Sigmoid colon (tissue), 7 donors: Measurements from ENCODE around the gene ADO. TPM values are rescaled to one million over a fixed set of nuclear protein-coding genes. Genes with fewer than 3 reads are reported as not detected.

Experiments
- DNase-seq: peaks from one replicate; pipeline ENCODE4 v3.0.0-alpha.2; 2019
- H3K27ac ChIP-seq, 4 donors: fragments of 200-600 bp; sonication (generic); one replicate each; pipeline ENCODE4 v1.5.1; 2016 to 2019; ENCODE audit warnings: mild to moderate bottlenecking in 1 of 4
- H3K27me3 ChIP-seq, 3 donors: fragments of 200-600 bp; sonication (generic); one replicate each; pipeline ENCODE4 v1.5.1; 2019; ENCODE audit warnings: mild to moderate bottlenecking in 1 of 3
- H3K36me3 ChIP-seq, 4 donors: fragments of 200-600 bp; sonication (generic); one replicate each; pipeline ENCODE4 v1.5.1; 2016 to 2019
- H3K4me1 ChIP-seq, 4 donors: fragments of 200-600 bp; sonication (generic); one replicate each; pipeline ENCODE4 v1.5.1; 2017 to 2019
- H3K4me3 ChIP-seq, 4 donors: fragments of 200-600 bp; sonication (generic); one replicate each; pipeline ENCODE4 v1.5.1; 2017 to 2019; ENCODE audit warnings: mild to moderate bottlenecking in 2 of 4, moderate library complexity in 1 of 4
- H3K9me3 ChIP-seq, 4 donors: fragments of 200-600 bp in 3 of 4; sonication (generic) in 3 of 4; one replicate each; pipeline versions ENCODE4 v1.5.1 to v1.6.1; 2013 to 2019
- EP300 ChIP-seq, 4 donors: sonication (generic); formaldehyde crosslinking; IDR thresholded peaks; one replicate each; pipeline ENCODE4 v1.6.1; 2017; ENCODE audit warnings: antibody characterized with exemption in 4 of 4
- POLR2A ChIP-seq, 2 donors: fragments of 450-650 bp; IDR thresholded peaks; one replicate each; pipeline ENCODE4 v1.6.1; 2016; ENCODE audit warnings: antibody characterized with exemption in 2 of 2, mild to moderate bottlenecking in 2 of 2, moderate library complexity in 2 of 2
- POLR2AphosphoS5 ChIP-seq, 4 donors: sonication (generic); formaldehyde crosslinking; IDR thresholded peaks; one replicate each; pipeline ENCODE4 v1.6.1; 2017; ENCODE audit warnings: antibody characterized with exemption in 4 of 4
- WGBS, 2 donors: extraction: QIAGEN DNeasy Blood & Tissue Kit; methylation state at CpG; one replicate each; pipeline ENCODE4 v1.1.7; 2013; 5-methylcytosine and 5-hydroxymethylcytosine counted together
- intact Hi-C: fragments of 100-400 bp; cut with DNase I; formaldehyde crosslinking; loops from one replicate; pipeline ENCODE4 v1.15.1; 2023
- polyA plus RNA-seq, 3 donors: library from polyadenylated mRNA; stranded (reverse); fragments of 200-250 nt; gene quantifications; one replicate each; pipeline ENCODE4 v1.2.3, GENCODE V29; 2013
- total RNA-seq, 4 donors: library from RNA; depleted of rRNA; stranded (reverse); fragments of >200 nt; gene quantifications; one replicate each; pipeline ENCODE4 v1.1.0, GENCODE V29; 2016
- TF ChIP-seq, protein P1 (sequence below), 4 experiments: fragments of 450-650 bp in 3 of 4; fragments of 200-600 bp in 1 of 4; IDR thresholded peaks; one replicate each; pipeline ENCODE4 v1.5.1; 2016 to 2019; ENCODE audit warnings: antibody characterized with exemption in 4 of 4, mild to moderate bottlenecking in 3 of 4, moderate library complexity in 2 of 4
- donor health status: healthy with polysubstance abuse.
- donor health status: Bipolar disorder and iron deficiency.
- donor health status: healthy.

ADO gene
- total and polyA plus RNA-seq, 7 donors, result 5.4 to 18.9 (median 13.0) TPM

DNA sequence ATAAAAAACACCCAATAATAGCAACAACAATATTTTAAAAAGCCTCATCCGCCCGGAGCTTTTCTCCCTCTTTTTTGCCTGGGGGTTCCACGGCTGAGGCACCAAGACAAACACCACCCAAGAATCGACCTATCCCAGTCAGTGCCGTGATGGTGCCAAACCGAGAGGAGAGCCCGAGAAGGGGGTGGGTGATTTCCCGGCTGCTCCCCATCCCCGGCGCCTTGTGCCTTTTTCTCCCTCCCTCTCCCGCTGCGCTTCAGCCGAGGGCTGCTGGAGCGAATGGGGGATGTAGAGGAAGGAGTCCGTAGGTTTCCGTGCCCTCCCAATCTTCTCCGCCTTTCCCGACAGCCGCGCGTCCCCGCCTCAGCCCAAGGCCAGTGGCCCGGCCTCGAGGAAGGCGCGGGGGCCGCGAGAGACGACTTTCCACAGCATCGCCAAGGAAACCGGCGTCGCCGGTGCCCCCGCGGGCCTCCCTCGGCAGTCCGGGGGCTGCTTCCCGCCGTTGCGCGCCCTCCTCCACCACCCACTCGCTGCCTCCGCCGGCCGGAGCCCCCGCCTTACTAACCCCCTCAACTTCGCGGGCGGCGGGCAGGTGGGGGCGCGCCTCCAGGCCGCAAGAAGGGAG is 10.3 kb downstream of the ADO start:
- Histone ChIP-seq H3K4me1 (peaks cover 0 to 41% (median 38%) of the 10 kb centered on the region in 4 donors), H3K27me3 (peaks cover 13 to 37% (median 23%) of the 10 kb centered on the region in 3 donors), H3K9me3 (no peaks in the 10 kb centered on the region), H3K27ac (peak overlapping the region in 1 of 4 donors; percentile 95), H3K36me3 (peaks cover 0 to 7% (median 0%) of the 10 kb centered on the region in 4 donors), H3K4me3 (peak overlapping the region; percentile 64 to 88 (median 78))
- intact Hi-C loops, result loop anchor here (5.0 kb wide), 2 partner anchors 223 to 342 kb away; no protein-coding TSS in a partner anchor
- no peak for DNase-seq
- TF ChIP-seq POLR2AphosphoS5 (IDR thresholded peaks at IDR 0.05) (no peak), POLR2A (IDR thresholded peaks at IDR 0.05) (no peak), EP300 (IDR thresholded peaks at IDR 0.05) (no peak)
- TF ChIP-seq, protein P1, sequence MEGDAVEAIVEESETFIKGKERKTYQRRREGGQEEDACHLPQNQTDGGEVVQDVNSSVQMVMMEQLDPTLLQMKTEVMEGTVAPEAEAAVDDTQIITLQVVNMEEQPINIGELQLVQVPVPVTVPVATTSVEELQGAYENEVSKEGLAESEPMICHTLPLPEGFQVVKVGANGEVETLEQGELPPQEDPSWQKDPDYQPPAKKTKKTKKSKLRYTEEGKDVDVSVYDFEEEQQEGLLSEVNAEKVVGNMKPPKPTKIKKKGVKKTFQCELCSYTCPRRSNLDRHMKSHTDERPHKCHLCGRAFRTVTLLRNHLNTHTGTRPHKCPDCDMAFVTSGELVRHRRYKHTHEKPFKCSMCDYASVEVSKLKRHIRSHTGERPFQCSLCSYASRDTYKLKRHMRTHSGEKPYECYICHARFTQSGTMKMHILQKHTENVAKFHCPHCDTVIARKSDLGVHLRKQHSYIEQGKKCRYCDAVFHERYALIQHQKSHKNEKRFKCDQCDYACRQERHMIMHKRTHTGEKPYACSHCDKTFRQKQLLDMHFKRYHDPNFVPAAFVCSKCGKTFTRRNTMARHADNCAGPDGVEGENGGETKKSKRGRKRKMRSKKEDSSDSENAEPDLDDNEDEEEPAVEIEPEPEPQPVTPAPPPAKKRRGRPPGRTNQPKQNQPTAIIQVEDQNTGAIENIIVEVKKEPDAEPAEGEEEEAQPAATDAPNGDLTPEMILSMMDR (IDR thresholded peaks at IDR 0.05), result no peak
- 3% methylated on average over 54 of the region's 54 CpGs for WGBS, 2 donors

DNA sequence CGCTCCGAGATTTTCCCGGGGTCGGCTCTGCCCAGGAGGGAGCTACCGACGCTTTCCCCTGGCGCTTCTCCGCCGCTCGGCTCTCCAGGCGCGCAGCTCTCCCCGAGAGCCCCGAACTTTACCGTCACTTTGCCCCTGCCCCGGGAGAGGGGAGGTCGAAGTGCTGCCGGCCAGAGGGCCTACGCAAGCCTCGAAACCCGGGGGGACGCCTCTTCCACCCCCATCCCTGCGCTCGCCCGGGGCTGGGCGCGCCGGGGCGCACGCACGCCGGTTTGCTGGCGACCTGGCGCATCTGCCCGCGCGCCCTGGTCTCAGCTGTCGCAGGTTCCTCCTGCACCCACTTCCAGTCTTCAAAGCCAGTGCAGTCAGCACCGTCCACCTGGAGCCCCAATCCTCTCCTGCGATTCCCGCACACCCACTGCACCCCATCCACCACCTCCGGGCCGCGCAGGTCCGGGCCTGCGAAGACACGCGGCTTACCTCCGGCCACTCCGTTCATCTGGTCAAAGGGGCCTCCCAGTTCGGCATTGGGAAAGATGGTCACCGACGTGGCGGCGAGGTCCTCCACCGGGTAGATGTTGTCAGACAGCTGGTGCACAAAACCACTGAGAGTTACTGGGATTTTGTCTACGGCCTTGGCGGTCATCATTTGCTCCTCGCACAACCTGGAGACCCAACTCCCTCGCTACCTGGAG is 11.0 kb downstream of the ADO start:
- intact Hi-C loops, result loop anchor here (5.0 kb wide), 2 partner anchors 223 to 342 kb away; no protein-coding TSS in a partner anchor
- Histone ChIP-seq H3K27ac (peak overlapping the region; percentile 79 to 95 (median 88)), H3K9me3 (no peaks in the 10 kb centered on the region), H3K4me3 (peak overlapping the region; percentile 64 to 88 (median 78)), H3K27me3 (peaks cover 13 to 44% (median 24%) of the 10 kb centered on the region in 3 donors), H3K4me1 (peaks cover 0 to 41% (median 38%) of the 10 kb centered on the region in 4 donors), H3K36me3 (peaks cover 0 to under 1% (median 0%) of the 10 kb centered on the region in 4 donors)
- DNase-seq, result no peak
- no peak for TF ChIP-seq EP300 (IDR thresholded peaks at IDR 0.05)
- TF ChIP-seq, protein P1 (IDR thresholded peaks at IDR 0.05), result no peak
- TF ChIP-seq POLR2A (IDR thresholded peaks at IDR 0.05), result no peak
- no peak for TF ChIP-seq POLR2AphosphoS5 (IDR thresholded peaks at IDR 0.05)
- 1% methylated on average over 60 of the region's 60 CpGs for WGBS, 2 donors

DNA sequence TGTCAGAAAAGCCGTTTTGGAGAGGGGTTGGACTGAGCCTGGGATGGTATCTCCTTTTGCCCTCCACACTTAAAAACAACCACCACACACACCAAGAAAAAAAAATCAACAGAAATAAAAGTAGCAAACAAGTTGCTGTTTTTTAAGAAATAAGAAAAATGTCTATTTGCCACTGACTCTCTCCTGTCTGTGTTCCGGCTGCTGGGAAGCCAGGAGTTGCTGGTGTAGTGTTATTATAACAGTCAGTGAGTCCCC is 11.5 kb downstream of the ADO start:
- Histone ChIP-seq H3K4me1 (peaks cover 0 to 41% (median 38%) of the 10 kb centered on the region in 4 donors), H3K36me3 (no peaks in the 10 kb centered on the region), H3K4me3 (peak overlapping the region; percentile 64 to 88 (median 78)), H3K9me3 (no peaks in the 10 kb centered on the region), H3K27ac (peak overlapping the region; percentile 79 to 95 (median 88)), H3K27me3 (peaks cover 13 to 48% (median 24%) of the 10 kb centered on the region in 3 donors)
- no peak for DNase-seq
- WGBS, 2 donors, result 1% methylated on average over 2 of the region's 2 CpGs
- intact Hi-C loops, result loop anchor here (5.0 kb wide), 2 partner anchors 224 to 341 kb away; no protein-coding TSS in a partner anchor
- TF ChIP-seq, protein P1 (IDR thresholded peaks at IDR 0.05), result no peak
- TF ChIP-seq POLR2AphosphoS5 (IDR thresholded peaks at IDR 0.05) (no peak), POLR2A (IDR thresholded peaks at IDR 0.05) (no peak), EP300 (IDR thresholded peaks at IDR 0.05) (no peak)

DNA sequence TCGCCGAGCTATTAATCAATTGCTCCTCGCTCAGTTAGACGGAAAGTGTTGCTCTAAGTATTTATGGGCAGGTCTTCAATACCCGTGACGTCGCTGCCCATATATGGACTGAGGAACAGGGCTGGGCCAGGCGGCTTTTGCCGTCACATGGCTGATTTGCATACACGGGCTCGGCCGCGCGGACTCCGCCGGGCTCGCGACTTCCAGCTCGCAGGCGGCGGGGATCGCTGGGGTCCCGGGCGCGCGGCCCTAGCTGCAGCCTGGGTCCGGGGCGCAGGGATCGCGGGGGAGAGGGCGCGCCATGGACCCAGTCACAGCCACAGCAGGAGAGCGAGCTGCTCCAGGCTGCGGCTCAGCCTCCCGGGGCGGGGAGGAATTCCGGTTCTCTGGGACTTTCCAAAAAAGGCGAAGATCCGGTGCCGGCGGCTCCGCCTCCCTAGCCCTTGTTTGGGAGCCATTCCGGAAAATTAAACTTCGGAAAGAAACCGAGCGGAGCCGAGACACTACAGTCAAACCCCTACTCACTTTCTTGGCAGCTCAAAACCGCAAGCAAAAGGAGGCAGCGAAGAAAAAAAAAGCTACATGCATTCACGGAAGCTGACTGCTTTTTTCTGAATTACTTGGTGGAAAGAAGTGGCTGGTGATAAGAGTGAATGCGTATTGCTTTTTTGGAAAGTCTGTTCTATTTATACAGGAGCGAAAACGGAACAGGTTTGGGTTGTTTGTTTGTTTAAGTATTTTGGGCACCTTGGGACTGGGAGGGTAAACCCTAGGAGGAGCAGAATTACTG is 12.0 kb downstream of the ADO start, which contains the start of gene EGR2:
EGR2 (minus strand) TSS at position 36 of the 790 bp plus-strand sequence. CDS start 337 bp downstream, outside the sequence.
- 0% methylated on average over 53 of the region's 53 CpGs for WGBS, 2 donors
- TF ChIP-seq POLR2A (IDR thresholded peaks at IDR 0.05) (no peak), POLR2AphosphoS5 (IDR thresholded peaks at IDR 0.05) (peak in 2 of 4 donors; percentile 30 to 72)
- DNase-seq, result peak; percentile 97
- Histone ChIP-seq H3K9me3 (no peaks in the 10 kb centered on the region), H3K27me3 (peaks cover 13 to 51% (median 24%) of the 10 kb centered on the region in 3 donors), H3K4me1 (peaks cover 0 to 41% (median 38%) of the 10 kb centered on the region in 4 donors), H3K36me3 (no peaks in the 10 kb centered on the region), H3K4me3 (peak within 1 kb of the TSS; percentile 64 to 88 (median 78)), H3K27ac (peak within 1 kb of the TSS; percentile 79 to 95 (median 88))
- intact Hi-C loops, result loop anchor here (5.0 kb wide), 2 partner anchors 224 to 341 kb away; no protein-coding TSS in a partner anchor
